Peyer's patch (tissue), 4 donors: ENCODE measurements around the gene IMPDH1.

ENCODE experiments used
- CTCF ChIP-seq, 6 experiments: fragments of 450-650 bp in 4 of 6; fragments of 200-600 bp in 2 of 6; sonication (generic) in 1 of 6; IDR thresholded peaks; one replicate each; pipeline ENCODE4 v1.5.1; 2017 to 2019; ENCODE audit warnings: antibody characterized with exemption in 6 of 6, mild to moderate bottlenecking in 3 of 6, moderate library complexity in 1 of 6
- POLR2A ChIP-seq, 2 donors: fragments of 450-650 bp; IDR thresholded peaks; one replicate each; pipeline ENCODE4 v1.5.1; 2017; ENCODE audit warnings: antibody characterized with exemption in 2 of 2, mild to moderate bottlenecking in 2 of 2, moderate library complexity in 2 of 2

GRCh38 chr7:128424686-128425275 is 15.0 kb upstream of the IMPDH1 start:
- TF ChIP-seq CTCF (IDR thresholded peaks at IDR 0.05) (no peak), POLR2A (IDR thresholded peaks at IDR 0.05) (no peak)
